Central memory CD8-positive, alpha-beta T cell (primary cell): ENCODE measurements around the gene RALBP1.

ENCODE experiments used
- ATAC-seq: fragments of 150-1000 bp; cut with Tn5 transposase; replicated peaks from 2 replicates; pipeline ENCODE4 v1.10.0; 2022; ENCODE audit warnings: mild to moderate bottlenecking, moderate FRiP score, moderate number of reproducible peaks; ENCODE audit not compliant: poor library complexity, severe bottlenecking; ENCODE audit errors: extremely low read depth
- DNase-seq, 2 donors: peaks; one replicate each; pipeline ENCODE4 v3.0.0; 2021; ENCODE audit warnings: low spot score in 2 of 2
- H3K27ac Mint-ChIP-seq: one replicate; pipeline ENCODE4 v1.8.0; 2022; ENCODE audit warnings: low read depth, mild to moderate bottlenecking, moderate library complexity, mixed read lengths
- H3K27me3 Mint-ChIP-seq: one replicate; pipeline ENCODE4 v1.8.0; 2022; ENCODE audit warnings: mixed read lengths
- H3K36me3 Mint-ChIP-seq: one replicate; pipeline ENCODE4 v1.8.0; 2022; ENCODE audit warnings: mild to moderate bottlenecking, moderate library complexity, mixed read lengths; ENCODE audit not compliant: insufficient read depth
- H3K4me1 Mint-ChIP-seq: one replicate; pipeline ENCODE4 v1.8.0; 2022; ENCODE audit warnings: mixed read lengths
- H3K4me3 Mint-ChIP-seq: one replicate; pipeline ENCODE4 v1.8.0; 2022; ENCODE audit warnings: mild to moderate bottlenecking, moderate library complexity, mixed read lengths
- H3K9me3 Mint-ChIP-seq: one replicate; pipeline ENCODE4 v1.8.0; 2022; ENCODE audit warnings: mixed read lengths

Gene RALBP1

GRCh38 chr18:9568186-9568585, 92.9 kb downstream of the RALBP1 start:
- Mint-ChIP-seq H3K4me1 (peaks cover 4% of the 10 kb centered on the region), H3K27ac (no peak overlapping the region), H3K36me3 (peaks cover 14% of the 10 kb centered on the region), H3K4me3 (no peak overlapping the region), H3K27me3 (no peaks in the 10 kb centered on the region), H3K9me3 (no peaks in the 10 kb centered on the region)
- ATAC-seq (no peak), DNase-seq (no peak)

- no peak for ATAC-seq
- Mint-ChIP-seq H3K27me3 (no peaks in the 10 kb centered on the region), H3K9me3 (no peaks in the 10 kb centered on the region), H3K4me1 (peaks cover 4% of the 10 kb centered on the region), H3K27ac (no peak overlapping the region), H3K36me3 (peaks cover 13% of the 10 kb centered on the region), H3K4me3 (no peak overlapping the region)
- no peak for DNase-seq
These were observed 93.9 kb downstream of the RALBP1 start for GRCh38 chr18:9569178-9569577.

DNA sequence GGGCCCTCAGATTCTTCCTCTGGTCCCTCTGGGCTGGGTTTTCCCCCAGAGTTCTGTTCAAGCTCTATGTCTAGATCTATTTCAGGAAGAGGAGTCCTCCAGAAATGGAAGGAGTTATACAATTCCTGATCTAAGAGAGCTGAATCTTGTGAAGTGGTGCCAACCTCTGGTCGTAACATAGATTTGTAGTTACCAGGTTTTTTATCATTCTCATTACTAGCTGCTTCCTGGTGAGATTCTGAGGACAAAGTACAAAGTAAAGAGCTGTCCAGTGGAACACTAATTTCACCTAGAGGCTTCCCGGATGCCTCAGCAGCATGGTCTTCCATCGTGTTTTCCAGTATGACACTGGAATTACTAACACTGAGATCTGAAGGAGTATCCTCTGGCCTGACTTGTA, 94.9 kb downstream of the RALBP1 start:
- no peaks in the 10 kb centered on the region for H3K27me3 Mint-ChIP-seq
- DNase-seq (no peak), ATAC-seq (no peak)
- H3K9me3 Mint-ChIP-seq: no peaks in the 10 kb centered on the region
- no peak overlapping the region for H3K4me3 Mint-ChIP-seq
- H3K36me3 Mint-ChIP-seq: peaks cover 15% of the 10 kb centered on the region
- no peak overlapping the region for H3K27ac Mint-ChIP-seq
- H3K4me1 Mint-ChIP-seq: peaks cover 4% of the 10 kb centered on the region

GRCh38 chr18:9571546-9571945, 96.2 kb downstream of the RALBP1 start:
- H3K27ac Mint-ChIP-seq: peak overlapping the region; percentile 0
- H3K9me3 Mint-ChIP-seq: no peaks in the 10 kb centered on the region
- H3K4me3 Mint-ChIP-seq: no peak overlapping the region
- no peaks in the 10 kb centered on the region for H3K27me3 Mint-ChIP-seq
- H3K36me3 Mint-ChIP-seq: peaks cover 22% of the 10 kb centered on the region
- ATAC-seq (no peak), DNase-seq (no peak)
- H3K4me1 Mint-ChIP-seq: peaks cover 4% of the 10 kb centered on the region

- Mint-ChIP-seq H3K9me3 (no peaks in the 10 kb centered on the region), H3K27ac (no peak overlapping the region), H3K4me3 (no peak overlapping the region), H3K27me3 (no peaks in the 10 kb centered on the region), H3K36me3 (peaks cover 21% of the 10 kb centered on the region), H3K4me1 (peaks cover 4% of the 10 kb centered on the region)
- DNase-seq: no peak
- no peak for ATAC-seq
These were observed 99.3 kb downstream of the RALBP1 start for GRCh38 chr18:9574473-9575115.

GRCh38 chr18:9575558-9575957, 100.2 kb downstream of the RALBP1 start:
- no peak for DNase-seq
- no peak for ATAC-seq
- H3K27ac Mint-ChIP-seq: peak overlapping the region; percentile 33
- peaks cover 4% of the 10 kb centered on the region for H3K4me1 Mint-ChIP-seq
- peaks cover 21% of the 10 kb centered on the region for H3K36me3 Mint-ChIP-seq
- no peak overlapping the region for H3K4me3 Mint-ChIP-seq
- H3K27me3 Mint-ChIP-seq: no peaks in the 10 kb centered on the region
- no peaks in the 10 kb centered on the region for H3K9me3 Mint-ChIP-seq

DNA sequence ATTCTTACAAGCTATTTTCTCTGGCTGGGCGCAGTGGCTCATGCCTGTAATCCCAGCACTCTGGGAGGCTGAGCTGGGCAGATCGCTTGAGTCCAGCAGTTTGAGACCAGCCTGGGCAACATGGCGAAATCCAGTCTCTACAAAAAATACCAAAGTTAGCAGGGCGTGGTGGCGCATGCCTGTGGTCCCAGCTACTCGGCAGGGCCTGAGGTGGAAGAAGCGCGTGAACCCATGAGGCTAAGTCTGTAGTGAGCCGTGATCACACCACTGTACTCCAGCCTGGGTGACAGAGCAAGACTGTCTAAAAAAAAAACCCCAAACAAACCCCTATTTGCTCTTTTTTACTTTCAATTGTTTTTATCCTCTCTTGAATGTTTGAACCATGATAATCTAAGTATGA, 102.0 kb downstream of the RALBP1 start:
- H3K4me1 Mint-ChIP-seq: no peaks in the 10 kb centered on the region
- peaks cover 31% of the 10 kb centered on the region for H3K36me3 Mint-ChIP-seq
- no peak overlapping the region for H3K27ac Mint-ChIP-seq
- no peak overlapping the region for H3K4me3 Mint-ChIP-seq
- DNase-seq: no peak
- ATAC-seq: no peak
- no peaks in the 10 kb centered on the region for H3K9me3 Mint-ChIP-seq
- H3K27me3 Mint-ChIP-seq: no peaks in the 10 kb centered on the region

GRCh38 chr18:9578306-9578705, 103.0 kb downstream of the RALBP1 start:
- ATAC-seq: no peak
- DNase-seq: no peak
- Mint-ChIP-seq H3K27ac (no peak overlapping the region), H3K9me3 (no peaks in the 10 kb centered on the region), H3K4me3 (no peak overlapping the region), H3K4me1 (no peaks in the 10 kb centered on the region), H3K27me3 (no peaks in the 10 kb centered on the region), H3K36me3 (peaks cover 34% of the 10 kb centered on the region)

DNA sequence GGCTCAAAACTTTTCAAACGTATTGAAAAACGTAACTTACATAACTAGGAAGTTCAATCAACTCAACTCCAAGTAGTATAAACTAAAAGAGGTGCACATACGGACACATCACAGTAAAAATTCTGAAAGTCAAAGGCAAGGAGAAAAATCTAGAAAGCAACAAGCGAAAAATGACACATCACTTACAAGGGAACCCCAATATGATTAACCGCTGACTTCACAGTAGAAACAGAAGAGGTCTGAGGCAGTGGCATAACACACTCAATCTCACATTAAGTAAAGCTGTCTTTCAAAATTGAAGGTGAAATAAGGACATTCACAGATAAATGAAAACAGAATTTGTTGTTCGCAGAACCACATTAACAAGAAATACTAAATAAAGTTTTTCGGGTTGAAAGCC, 106.4 kb downstream of the RALBP1 start:
- H3K9me3 Mint-ChIP-seq: no peaks in the 10 kb centered on the region
- DNase-seq (no peak), ATAC-seq (no peak)
- H3K27ac Mint-ChIP-seq: no peak overlapping the region
- H3K4me1 Mint-ChIP-seq: peaks cover 10% of the 10 kb centered on the region
- H3K27me3 Mint-ChIP-seq: no peaks in the 10 kb centered on the region
- H3K36me3 Mint-ChIP-seq: peaks cover 40% of the 10 kb centered on the region
- no peak overlapping the region for H3K4me3 Mint-ChIP-seq

- no peak overlapping the region for H3K4me3 Mint-ChIP-seq
- H3K4me1 Mint-ChIP-seq: peaks cover 10% of the 10 kb centered on the region
- no peaks in the 10 kb centered on the region for H3K27me3 Mint-ChIP-seq
- H3K36me3 Mint-ChIP-seq: peaks cover 41% of the 10 kb centered on the region
- no peak for DNase-seq
- no peak overlapping the region for H3K27ac Mint-ChIP-seq
- no peaks in the 10 kb centered on the region for H3K9me3 Mint-ChIP-seq
- no peak for ATAC-seq
These were observed 111.5 kb downstream of the RALBP1 start for GRCh38 chr18:9586814-9587213.
